GM10266 (cell line): ENCODE measurements around the gene ATP2B2.

Experiments used
- DNase-seq: peaks from one replicate; pipeline ENCODE4 v3.0.0; 2012; ENCODE audit errors: extremely low spot score
- TF ChIP-seq, protein P1 (sequence below): IDR thresholded peaks from 2 replicates; pipeline ENCODE4 v1.5.1; 2012; ENCODE audit warnings: mild to moderate bottlenecking, low read depth; ENCODE audit not compliant: control insufficient read depth, insufficient read depth; ENCODE audit errors: missing control alignments

ATP2B2 gene

GRCh38 chr3:10347648-10348403 lies 157.6 kb downstream of the ATP2B2 start:
- DNase-seq: no peak

DNA sequence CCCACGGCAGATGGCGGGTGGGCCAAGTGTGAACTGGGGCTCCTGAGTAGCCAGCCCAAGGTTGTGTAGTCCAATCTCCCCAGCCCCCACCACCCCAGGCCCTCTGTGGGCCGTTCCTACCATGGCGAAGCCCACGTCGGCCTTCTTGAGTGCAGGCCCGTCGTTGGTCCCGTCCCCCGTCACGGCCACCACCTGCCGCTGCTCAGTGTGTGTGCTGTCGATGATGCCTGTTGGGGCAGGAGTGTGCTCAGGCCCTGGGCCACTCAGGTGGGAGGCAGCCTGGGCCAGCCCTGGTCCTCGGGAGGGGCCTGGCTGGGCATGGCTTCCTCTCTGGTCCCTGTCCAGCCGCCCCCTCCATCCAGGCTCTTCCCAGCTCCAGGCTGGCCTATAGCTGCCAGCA lies 159.5 kb downstream of the ATP2B2 start:
- TF ChIP-seq, protein P1, sequence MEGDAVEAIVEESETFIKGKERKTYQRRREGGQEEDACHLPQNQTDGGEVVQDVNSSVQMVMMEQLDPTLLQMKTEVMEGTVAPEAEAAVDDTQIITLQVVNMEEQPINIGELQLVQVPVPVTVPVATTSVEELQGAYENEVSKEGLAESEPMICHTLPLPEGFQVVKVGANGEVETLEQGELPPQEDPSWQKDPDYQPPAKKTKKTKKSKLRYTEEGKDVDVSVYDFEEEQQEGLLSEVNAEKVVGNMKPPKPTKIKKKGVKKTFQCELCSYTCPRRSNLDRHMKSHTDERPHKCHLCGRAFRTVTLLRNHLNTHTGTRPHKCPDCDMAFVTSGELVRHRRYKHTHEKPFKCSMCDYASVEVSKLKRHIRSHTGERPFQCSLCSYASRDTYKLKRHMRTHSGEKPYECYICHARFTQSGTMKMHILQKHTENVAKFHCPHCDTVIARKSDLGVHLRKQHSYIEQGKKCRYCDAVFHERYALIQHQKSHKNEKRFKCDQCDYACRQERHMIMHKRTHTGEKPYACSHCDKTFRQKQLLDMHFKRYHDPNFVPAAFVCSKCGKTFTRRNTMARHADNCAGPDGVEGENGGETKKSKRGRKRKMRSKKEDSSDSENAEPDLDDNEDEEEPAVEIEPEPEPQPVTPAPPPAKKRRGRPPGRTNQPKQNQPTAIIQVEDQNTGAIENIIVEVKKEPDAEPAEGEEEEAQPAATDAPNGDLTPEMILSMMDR: no peak
- DNase-seq: no peak

More at GRCh38 chr3:10347648-10348403, 157.6 kb downstream of the ATP2B2 start:
- TF ChIP-seq, protein P1: no peak

DNA sequence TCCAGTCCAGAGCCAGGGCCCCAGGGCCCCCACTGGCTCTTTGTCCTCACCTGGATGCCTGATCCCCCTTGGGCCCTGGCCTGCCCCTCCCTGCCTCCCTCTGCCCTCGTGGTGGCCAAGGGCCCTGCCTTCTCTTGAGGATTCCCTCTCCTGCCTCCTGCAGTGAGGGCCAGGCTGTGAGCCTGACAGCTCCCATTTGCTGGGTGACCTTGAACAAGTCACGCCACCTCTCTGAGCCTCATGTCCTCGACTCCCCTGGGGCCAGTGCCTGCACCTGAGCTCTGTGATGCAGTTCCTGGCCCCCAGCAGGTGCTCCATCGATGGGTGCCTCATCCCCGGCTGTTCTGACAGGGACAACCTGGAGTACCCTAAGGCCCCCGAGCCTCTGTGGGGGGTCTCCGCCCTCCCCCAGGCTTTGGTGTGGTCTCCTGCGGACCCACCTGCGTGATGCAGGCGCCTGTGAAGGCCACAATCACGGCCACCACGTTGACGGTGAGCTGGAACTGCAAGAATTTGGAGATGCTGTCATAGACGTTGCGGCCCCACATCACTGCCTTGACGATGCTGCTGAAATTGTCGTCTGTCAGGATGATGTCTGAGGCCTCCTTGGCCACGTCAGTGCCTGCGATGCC lies 160.3 kb downstream of the ATP2B2 start:
- TF ChIP-seq, protein P1: no peak
- DNase-seq: no peak

- TF ChIP-seq, protein P1: peak; percentile 82
- DNase-seq: peak; percentile 79
Measured at GRCh38 chr3:10344147-10344943, 161.0 kb downstream of the ATP2B2 start.

- TF ChIP-seq, protein P1: no peak
- DNase-seq: no peak
Measured at GRCh38 chr3:10343526-10343925, 161.9 kb downstream of the ATP2B2 start.

DNA sequence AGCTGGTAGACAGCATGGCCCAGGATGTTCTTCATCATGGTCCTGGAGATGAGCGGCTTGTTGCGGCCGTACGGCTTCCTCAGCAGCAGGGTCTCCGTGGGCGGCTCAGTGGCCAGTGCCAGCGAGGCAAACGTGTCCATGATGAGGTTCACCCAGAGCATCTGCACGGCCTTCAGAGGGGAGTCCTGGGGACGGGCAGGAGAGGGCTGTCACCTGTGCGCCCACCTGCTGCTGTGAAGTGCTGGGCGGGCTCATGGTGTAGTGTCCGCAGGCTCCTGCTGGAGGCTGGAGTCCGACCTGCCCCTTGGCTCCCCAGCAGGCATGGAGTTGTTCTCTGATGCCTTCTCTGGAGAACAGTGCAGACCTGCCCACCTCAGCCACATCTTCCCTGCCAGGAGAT lies 162.6 kb downstream of the ATP2B2 start:
- TF ChIP-seq, protein P1: no peak
- DNase-seq: no peak

- TF ChIP-seq, protein P1: no peak
- DNase-seq: no peak
Measured at GRCh38 chr3:10341901-10342398, 163.4 kb downstream of the ATP2B2 start.
